ENCODE results near the gene TRIM46. TPM values are rescaled to one million over a fixed set of nuclear protein-coding genes. Genes with fewer than 3 reads are reported as not detected.
"Not testable (repeated sequence)": the region's sequence is repeated elsewhere in the genome, so short reads cannot be mapped to it uniquely, and the experiment has no call there.

Gene TRIM46
- polyA plus RNA-seq, 1 donor (not counting 4 experiments of a cell fraction or from before 2014, with no cell fraction given), result 1.7 TPM

DNA sequence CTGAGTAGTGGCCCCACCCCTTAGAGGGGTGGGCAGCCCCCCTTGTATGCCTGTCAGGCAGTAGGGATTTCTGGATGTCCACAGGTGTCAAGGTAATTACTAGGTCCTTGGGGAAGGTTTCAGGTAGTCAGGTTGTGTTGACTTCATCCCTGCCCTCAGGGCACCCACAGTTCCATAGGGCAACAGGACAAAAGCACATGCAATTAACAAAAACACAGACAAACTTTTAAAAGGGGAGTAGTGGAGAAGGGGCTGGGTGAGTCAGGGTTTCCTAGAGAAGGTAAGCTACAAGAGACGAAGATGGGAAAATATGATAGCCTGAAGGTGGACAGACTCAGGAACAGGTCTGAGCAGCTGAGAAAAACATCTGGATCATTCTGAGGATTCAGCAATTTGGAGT is 14.7 kb upstream of the TRIM46 start:
- no peak for DNase-seq (ENCODE audit: low read depth, low spot score)
- FAIRE-seq, result no peak
- no peak overlapping the region for H3K4me3 ChIP-seq (ENCODE audit: control insufficient read depth in 2 of 3, extremely low read depth in 1 of 3, insufficient read depth in 2 of 3, low read depth in 1 of 3, low read length in 3 of 3)

DNA sequence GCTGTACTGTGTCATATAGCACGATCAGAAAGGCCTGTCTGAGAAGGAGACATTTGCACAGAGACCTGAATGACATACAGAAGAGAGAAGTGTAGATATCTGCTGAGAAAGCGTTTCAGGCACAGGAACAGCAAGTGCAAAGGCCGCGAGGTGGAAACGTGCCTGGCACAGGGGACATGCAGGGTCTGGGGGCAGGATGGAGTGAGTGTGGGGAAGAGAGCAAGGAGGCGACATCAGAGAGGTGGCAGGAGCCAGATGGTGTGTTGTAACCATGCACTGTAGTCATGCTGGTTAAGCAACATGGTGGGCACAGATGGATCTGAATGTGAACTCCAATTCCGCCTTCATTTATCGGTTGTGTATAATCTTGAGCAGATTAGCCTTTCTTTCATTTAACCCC is 13.5 kb upstream of the TRIM46 start:
- Histone ChIP-seq H3K9me3 (ENCODE audit: control insufficient read depth, low read depth, low read length) (no peaks in the 10 kb centered on the region), H2AFZ (ENCODE audit: control insufficient read depth, low read length) (no peak overlapping the region), H3K27ac (ENCODE audit: control insufficient read depth, insufficient read depth, low read length) (no peak overlapping the region), H3K79me2 (ENCODE audit: control insufficient read depth, insufficient read depth, low read length) (no peaks in the 10 kb centered on the region), H3K9ac (ENCODE audit: control insufficient read depth, extremely low read depth, insufficient read depth, low read length) (no peak overlapping the region), H3K9me1 (ENCODE audit: control insufficient read depth, extremely low read depth, insufficient read depth, low read length) (no peaks in the 10 kb centered on the region), H3K4me1 (ENCODE audit: control insufficient read depth, extremely low read depth, insufficient read depth, low read length) (no peaks in the 10 kb centered on the region), H3K4me3 (ENCODE audit: control insufficient read depth in 2 of 3, extremely low read depth in 1 of 3, insufficient read depth in 2 of 3, low read depth in 1 of 3, low read length in 3 of 3) (no peak overlapping the region), H3K4me2 (ENCODE audit: control insufficient read depth, extremely low read depth, insufficient read depth, low read depth, low read length) (no peak overlapping the region), H4K20me1 (ENCODE audit: control insufficient read depth, extremely low read depth, insufficient read depth, low read length) (no peaks in the 10 kb centered on the region), H3K36me3 (ENCODE audit: control insufficient read depth in 2 of 2, extremely low read depth in 1 of 2, insufficient read depth in 2 of 2, low read length in 2 of 2) (no peaks in the 10 kb centered on the region), H3K27me3 (ENCODE audit: control insufficient read depth, extremely low read depth, insufficient read depth, low read length) (no peaks in the 10 kb centered on the region)
- dilution Hi-C loops (cut with MboI; ENCODE audit: extremely low pct_ligation_motif_present, low sequenced_read_pairs), result no loop called here
- FAIRE-seq (no peak), DNase-seq (ENCODE audit: low read depth, low spot score) (no peak)
- TF ChIP-seq EZH2 (IDR thresholded peaks at IDR 0.05; ENCODE audit: low read length), result no peak
- TF ChIP-seq, protein P1, sequence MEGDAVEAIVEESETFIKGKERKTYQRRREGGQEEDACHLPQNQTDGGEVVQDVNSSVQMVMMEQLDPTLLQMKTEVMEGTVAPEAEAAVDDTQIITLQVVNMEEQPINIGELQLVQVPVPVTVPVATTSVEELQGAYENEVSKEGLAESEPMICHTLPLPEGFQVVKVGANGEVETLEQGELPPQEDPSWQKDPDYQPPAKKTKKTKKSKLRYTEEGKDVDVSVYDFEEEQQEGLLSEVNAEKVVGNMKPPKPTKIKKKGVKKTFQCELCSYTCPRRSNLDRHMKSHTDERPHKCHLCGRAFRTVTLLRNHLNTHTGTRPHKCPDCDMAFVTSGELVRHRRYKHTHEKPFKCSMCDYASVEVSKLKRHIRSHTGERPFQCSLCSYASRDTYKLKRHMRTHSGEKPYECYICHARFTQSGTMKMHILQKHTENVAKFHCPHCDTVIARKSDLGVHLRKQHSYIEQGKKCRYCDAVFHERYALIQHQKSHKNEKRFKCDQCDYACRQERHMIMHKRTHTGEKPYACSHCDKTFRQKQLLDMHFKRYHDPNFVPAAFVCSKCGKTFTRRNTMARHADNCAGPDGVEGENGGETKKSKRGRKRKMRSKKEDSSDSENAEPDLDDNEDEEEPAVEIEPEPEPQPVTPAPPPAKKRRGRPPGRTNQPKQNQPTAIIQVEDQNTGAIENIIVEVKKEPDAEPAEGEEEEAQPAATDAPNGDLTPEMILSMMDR (optimal IDR thresholded peaks at IDR 0.05 in 1 of 3, IDR thresholded peaks at IDR 0.05 in 1 of 3, conservative IDR thresholded peaks at IDR 0.05 in 1 of 3; ENCODE audit: extremely low read depth in 1 of 3, insufficient read depth in 2 of 3, low read length in 3 of 3), result no peak

More for the DNA sequence above, 14.7 kb upstream of the TRIM46 start:
- H3K9me3 ChIP-seq (ENCODE audit: control insufficient read depth, low read depth, low read length), result no peaks in the 10 kb centered on the region
- H3K27me3 ChIP-seq (ENCODE audit: control insufficient read depth, extremely low read depth, insufficient read depth, low read length), result no peaks in the 10 kb centered on the region
- H3K27ac ChIP-seq (ENCODE audit: control insufficient read depth, insufficient read depth, low read length), result no peak overlapping the region
- no peak overlapping the region for H3K9ac ChIP-seq (ENCODE audit: control insufficient read depth, extremely low read depth, insufficient read depth, low read length)
- H2AFZ ChIP-seq (ENCODE audit: control insufficient read depth, low read length), result no peak overlapping the region
- no peaks in the 10 kb centered on the region for H3K9me1 ChIP-seq (ENCODE audit: control insufficient read depth, extremely low read depth, insufficient read depth, low read length)
- dilution Hi-C loops (cut with MboI; ENCODE audit: extremely low pct_ligation_motif_present, low sequenced_read_pairs), result no loop called here
- TF ChIP-seq EZH2 (IDR thresholded peaks at IDR 0.05; ENCODE audit: low read length), result no peak
- TF ChIP-seq, protein P1 (optimal IDR thresholded peaks at IDR 0.05 in 1 of 3, IDR thresholded peaks at IDR 0.05 in 1 of 3, conservative IDR thresholded peaks at IDR 0.05 in 1 of 3; ENCODE audit: extremely low read depth in 1 of 3, insufficient read depth in 2 of 3, low read length in 3 of 3), result no peak
- no peaks in the 10 kb centered on the region for H3K4me1 ChIP-seq (ENCODE audit: control insufficient read depth, extremely low read depth, insufficient read depth, low read length)
- H3K79me2 ChIP-seq (ENCODE audit: control insufficient read depth, insufficient read depth, low read length), result no peaks in the 10 kb centered on the region
- H3K36me3 ChIP-seq (ENCODE audit: control insufficient read depth in 2 of 2, extremely low read depth in 1 of 2, insufficient read depth in 2 of 2, low read length in 2 of 2), result no peaks in the 10 kb centered on the region
- no peak overlapping the region for H3K4me2 ChIP-seq (ENCODE audit: control insufficient read depth, extremely low read depth, insufficient read depth, low read depth, low read length)
- H4K20me1 ChIP-seq (ENCODE audit: control insufficient read depth, extremely low read depth, insufficient read depth, low read length), result no peaks in the 10 kb centered on the region

DNA sequence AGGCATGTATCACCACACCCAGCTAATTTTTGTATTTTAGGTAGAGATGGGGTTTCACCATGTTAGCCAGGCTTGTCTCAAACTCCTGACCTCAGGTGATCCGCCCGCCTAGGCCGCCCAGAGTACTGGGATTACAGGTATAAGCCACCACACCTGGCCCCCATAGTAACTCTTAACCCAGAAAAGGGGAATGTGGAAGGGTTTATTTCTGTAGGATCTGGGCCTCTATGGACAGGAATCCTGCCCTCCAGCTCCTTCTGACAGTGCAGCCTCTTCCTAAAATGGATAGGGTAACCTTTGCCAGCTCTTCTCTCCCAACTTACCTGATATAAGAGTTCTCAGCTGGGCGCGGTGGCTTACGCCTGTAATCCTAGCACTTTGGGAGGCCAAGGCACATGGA is 11.0 kb upstream of the TRIM46 start:
- H3K9ac ChIP-seq (ENCODE audit: control insufficient read depth, extremely low read depth, insufficient read depth, low read length); H3K79me2 ChIP-seq (ENCODE audit: control insufficient read depth, insufficient read depth, low read length); H3K36me3 ChIP-seq (ENCODE audit: control insufficient read depth in 2 of 2, extremely low read depth in 1 of 2, insufficient read depth in 2 of 2, low read length in 2 of 2); H3K9me1 ChIP-seq (ENCODE audit: control insufficient read depth, extremely low read depth, insufficient read depth, low read length); DNase-seq (ENCODE audit: low read depth, low spot score); H3K27me3 ChIP-seq (ENCODE audit: control insufficient read depth, extremely low read depth, insufficient read depth, low read length); H2AFZ ChIP-seq (ENCODE audit: control insufficient read depth, low read length); H4K20me1 ChIP-seq (ENCODE audit: control insufficient read depth, extremely low read depth, insufficient read depth, low read length); H3K27ac ChIP-seq (ENCODE audit: control insufficient read depth, insufficient read depth, low read length); FAIRE-seq; H3K4me1 ChIP-seq (ENCODE audit: control insufficient read depth, extremely low read depth, insufficient read depth, low read length); H3K9me3 ChIP-seq (ENCODE audit: control insufficient read depth, low read depth, low read length); H3K4me2 ChIP-seq (ENCODE audit: control insufficient read depth, extremely low read depth, insufficient read depth, low read depth, low read length); dilution Hi-C loops (cut with MboI; ENCODE audit: extremely low pct_ligation_motif_present, low sequenced_read_pairs); H3K4me3 ChIP-seq (ENCODE audit: control insufficient read depth in 2 of 3, extremely low read depth in 1 of 3, insufficient read depth in 2 of 3, low read depth in 1 of 3, low read length in 3 of 3): not testable (repeated sequence)

DNA sequence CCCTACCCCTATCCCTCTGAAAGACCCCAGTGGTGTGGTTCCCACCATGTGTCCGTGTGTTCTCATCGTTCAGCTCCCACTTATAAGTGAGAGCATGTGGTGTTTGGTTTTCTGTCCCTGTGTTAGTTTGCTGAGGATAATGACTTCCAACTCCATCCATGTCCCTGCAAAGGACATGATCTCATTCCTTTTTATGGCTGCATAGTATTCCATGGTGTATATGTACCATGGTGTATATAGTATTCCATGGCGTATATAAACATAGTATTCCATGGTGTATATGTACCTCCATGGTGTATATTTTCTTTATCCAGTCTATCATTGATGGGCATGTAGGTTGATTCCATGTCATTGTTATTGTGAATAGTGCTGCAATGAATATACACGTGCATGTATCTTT is 9.9 kb upstream of the TRIM46 start:
- dilution Hi-C loops (cut with MboI; ENCODE audit: extremely low pct_ligation_motif_present, low sequenced_read_pairs); H4K20me1 ChIP-seq (ENCODE audit: control insufficient read depth, extremely low read depth, insufficient read depth, low read length); H3K4me3 ChIP-seq (ENCODE audit: control insufficient read depth in 2 of 3, extremely low read depth in 1 of 3, insufficient read depth in 2 of 3, low read depth in 1 of 3, low read length in 3 of 3); DNase-seq (ENCODE audit: low read depth, low spot score); H3K79me2 ChIP-seq (ENCODE audit: control insufficient read depth, insufficient read depth, low read length); FAIRE-seq; H3K9me3 ChIP-seq (ENCODE audit: control insufficient read depth, low read depth, low read length); H2AFZ ChIP-seq (ENCODE audit: control insufficient read depth, low read length); H3K4me2 ChIP-seq (ENCODE audit: control insufficient read depth, extremely low read depth, insufficient read depth, low read depth, low read length); H3K9ac ChIP-seq (ENCODE audit: control insufficient read depth, extremely low read depth, insufficient read depth, low read length); H3K4me1 ChIP-seq (ENCODE audit: control insufficient read depth, extremely low read depth, insufficient read depth, low read length); H3K27me3 ChIP-seq (ENCODE audit: control insufficient read depth, extremely low read depth, insufficient read depth, low read length); H3K9me1 ChIP-seq (ENCODE audit: control insufficient read depth, extremely low read depth, insufficient read depth, low read length); H3K27ac ChIP-seq (ENCODE audit: control insufficient read depth, insufficient read depth, low read length); H3K36me3 ChIP-seq (ENCODE audit: control insufficient read depth in 2 of 2, extremely low read depth in 1 of 2, insufficient read depth in 2 of 2, low read length in 2 of 2): not testable (repeated sequence)

Data from keratinocyte (primary cell).